Loucy (cell line): ENCODE data around the gene MYO5B.
A peak's percentile ranks its signal among the peaks of the same experiment; 100 is the strongest.
"Not testable (repeated sequence)": the region's sequence is repeated elsewhere in the genome, so short reads cannot be mapped to it uniquely, and the experiment has no call there.

ENCODE experiments used
- H2AFZ ChIP-seq: fragments of 200-600 bp; sonication (generic); 2 replicates; pipeline ENCODE4 v1.6.0; 2016; ENCODE audit warnings: antibody characterized with exemption, mild to moderate bottlenecking, low read length, moderate library complexity
- H3F3A ChIP-seq: fragments of 200-600 bp; 2 replicates; pipeline ENCODE4 v1.6.0; 2016; ENCODE audit warnings: antibody characterized with exemption, low read depth, mild to moderate bottlenecking
- H3K27me3 ChIP-seq: fragments of 200-600 bp; sonication (generic); 2 replicates; pipeline ENCODE4 v1.6.1; 2014; ENCODE audit warnings: low read length, mild to moderate bottlenecking; ENCODE audit not compliant: insufficient read depth, poor library complexity, severe bottlenecking
- H3K36me3 ChIP-seq: fragments of 200-600 bp; sonication (generic); 2 replicates; pipeline ENCODE4 v1.6.1; 2016; ENCODE audit warnings: low read length; ENCODE audit not compliant: insufficient read depth
- H3K4me1 ChIP-seq: fragments of 200-600 bp; sonication (generic); 2 replicates; pipeline ENCODE4 v1.5.1; 2014; ENCODE audit warnings: low read length, mild to moderate bottlenecking; ENCODE audit not compliant: insufficient read depth, poor library complexity, severe bottlenecking
- H3K4me2 ChIP-seq: fragments of 200-600 bp; sonication (generic); 2 replicates; pipeline ENCODE4 v1.6.0; 2014; ENCODE audit warnings: antibody characterized with exemption, low read length, low read depth, mild to moderate bottlenecking; ENCODE audit not compliant: poor library complexity, severe bottlenecking
- H3K4me3 ChIP-seq: fragments of 200-600 bp; sonication (generic); 2 replicates; pipeline ENCODE4 v1.5.1; 2014; ENCODE audit warnings: low read length, mild to moderate bottlenecking, mixed read lengths; ENCODE audit not compliant: poor library complexity, severe bottlenecking
- H3K79me2 ChIP-seq: fragments of 200-600 bp; sonication (generic); 2 replicates; pipeline ENCODE4 v1.6.1; 2014; ENCODE audit warnings: low read length; ENCODE audit not compliant: insufficient read depth
- H3K9ac ChIP-seq: fragments of 200-600 bp; sonication (generic); 2 replicates; pipeline ENCODE4 v1.6.0; 2014; ENCODE audit warnings: mild to moderate bottlenecking, low read depth, low read length, moderate library complexity; ENCODE audit not compliant: poor library complexity, severe bottlenecking
- H3K9me2 ChIP-seq: fragments of 200-600 bp; sonication (generic); replicated peaks from 2 replicates; pipeline ENCODE4 v1.6.1; 2016; ENCODE audit warnings: low read depth, low read length, mixed read lengths
- H3K9me3 ChIP-seq: fragments of 200-600 bp; sonication (generic); 2 replicates; pipeline ENCODE4 v1.6.1; 2014; ENCODE audit warnings: mild to moderate bottlenecking, antibody characterized with exemption, low read length, low read depth; ENCODE audit not compliant: insufficient read depth
- H4K20me1 ChIP-seq: fragments of 200-600 bp; sonication (generic); 2 replicates; pipeline ENCODE4 v1.6.0; 2014; ENCODE audit warnings: antibody characterized with exemption, low read length, mild to moderate bottlenecking; ENCODE audit not compliant: insufficient read depth, poor library complexity, severe bottlenecking
- EZH2phosphoT487 ChIP-seq: fragments of 200-600 bp; IDR thresholded peaks from 2 replicates; pipeline ENCODE4 v1.6.1; 2018; ENCODE audit warnings: antibody characterized with exemption, mild to moderate bottlenecking, moderate library complexity, borderline replicate concordance
- TF ChIP-seq, protein P1 (sequence below): fragments of 200-600 bp; sonication (generic); conservative IDR thresholded peaks from 2 replicates; pipeline ENCODE4 v1.5.1; 2014; ENCODE audit warnings: mild to moderate bottlenecking, antibody characterized with exemption, low read length

MYO5B gene

DNA sequence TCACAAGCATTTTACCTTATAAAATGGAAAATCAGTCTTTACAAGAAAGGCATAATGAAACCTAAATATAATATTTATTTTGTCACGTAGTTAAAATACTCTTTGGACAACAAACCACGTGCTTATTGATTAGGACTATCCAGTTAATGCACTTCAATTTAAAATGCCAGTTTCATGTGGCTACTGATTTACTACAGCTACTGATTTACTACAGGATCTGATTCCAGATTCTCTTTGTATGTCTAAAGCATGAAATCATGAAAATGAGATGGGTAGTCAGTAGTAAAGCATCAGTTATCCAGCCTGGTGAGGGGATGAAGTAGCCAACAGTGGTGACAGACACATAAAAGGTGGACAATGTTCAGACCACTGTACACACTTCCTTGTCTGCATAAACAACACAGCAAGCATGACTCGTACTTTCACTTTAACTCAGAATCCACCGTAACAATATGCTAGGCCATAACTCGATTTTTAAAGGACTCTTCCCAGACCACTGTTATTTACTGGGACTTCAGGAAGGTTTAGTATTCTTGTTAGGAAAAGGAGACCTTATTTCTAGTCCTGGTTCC is 406.5 kb downstream of the MYO5B start:
- no peaks in the 10 kb centered on the region for H3F3A ChIP-seq
- peak overlapping the region; percentile 37; the same call in 1 of the 2 replicates for H2AFZ ChIP-seq
- no peaks in the 10 kb centered on the region for H3K27me3 ChIP-seq
- H3K4me1 ChIP-seq, result peaks cover 6% of the 10 kb centered on the region
- no peaks in the 10 kb centered on the region for H4K20me1 ChIP-seq
- peaks cover 23% of the 10 kb centered on the region; the same call in 1 of the 2 replicates for H3K36me3 ChIP-seq
- no peaks in the 10 kb centered on the region for H3K79me2 ChIP-seq
- no peak overlapping the region for H3K4me2 ChIP-seq
- TF ChIP-seq, protein P1, sequence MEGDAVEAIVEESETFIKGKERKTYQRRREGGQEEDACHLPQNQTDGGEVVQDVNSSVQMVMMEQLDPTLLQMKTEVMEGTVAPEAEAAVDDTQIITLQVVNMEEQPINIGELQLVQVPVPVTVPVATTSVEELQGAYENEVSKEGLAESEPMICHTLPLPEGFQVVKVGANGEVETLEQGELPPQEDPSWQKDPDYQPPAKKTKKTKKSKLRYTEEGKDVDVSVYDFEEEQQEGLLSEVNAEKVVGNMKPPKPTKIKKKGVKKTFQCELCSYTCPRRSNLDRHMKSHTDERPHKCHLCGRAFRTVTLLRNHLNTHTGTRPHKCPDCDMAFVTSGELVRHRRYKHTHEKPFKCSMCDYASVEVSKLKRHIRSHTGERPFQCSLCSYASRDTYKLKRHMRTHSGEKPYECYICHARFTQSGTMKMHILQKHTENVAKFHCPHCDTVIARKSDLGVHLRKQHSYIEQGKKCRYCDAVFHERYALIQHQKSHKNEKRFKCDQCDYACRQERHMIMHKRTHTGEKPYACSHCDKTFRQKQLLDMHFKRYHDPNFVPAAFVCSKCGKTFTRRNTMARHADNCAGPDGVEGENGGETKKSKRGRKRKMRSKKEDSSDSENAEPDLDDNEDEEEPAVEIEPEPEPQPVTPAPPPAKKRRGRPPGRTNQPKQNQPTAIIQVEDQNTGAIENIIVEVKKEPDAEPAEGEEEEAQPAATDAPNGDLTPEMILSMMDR, result no peak
- TF ChIP-seq EZH2phosphoT487, result no peak
- no peaks in the 10 kb centered on the region for H3K9me2 ChIP-seq
- H3K9me3 ChIP-seq, result no peaks in the 10 kb centered on the region
- no peak overlapping the region for H3K9ac ChIP-seq
- no peak overlapping the region for H3K4me3 ChIP-seq

DNA sequence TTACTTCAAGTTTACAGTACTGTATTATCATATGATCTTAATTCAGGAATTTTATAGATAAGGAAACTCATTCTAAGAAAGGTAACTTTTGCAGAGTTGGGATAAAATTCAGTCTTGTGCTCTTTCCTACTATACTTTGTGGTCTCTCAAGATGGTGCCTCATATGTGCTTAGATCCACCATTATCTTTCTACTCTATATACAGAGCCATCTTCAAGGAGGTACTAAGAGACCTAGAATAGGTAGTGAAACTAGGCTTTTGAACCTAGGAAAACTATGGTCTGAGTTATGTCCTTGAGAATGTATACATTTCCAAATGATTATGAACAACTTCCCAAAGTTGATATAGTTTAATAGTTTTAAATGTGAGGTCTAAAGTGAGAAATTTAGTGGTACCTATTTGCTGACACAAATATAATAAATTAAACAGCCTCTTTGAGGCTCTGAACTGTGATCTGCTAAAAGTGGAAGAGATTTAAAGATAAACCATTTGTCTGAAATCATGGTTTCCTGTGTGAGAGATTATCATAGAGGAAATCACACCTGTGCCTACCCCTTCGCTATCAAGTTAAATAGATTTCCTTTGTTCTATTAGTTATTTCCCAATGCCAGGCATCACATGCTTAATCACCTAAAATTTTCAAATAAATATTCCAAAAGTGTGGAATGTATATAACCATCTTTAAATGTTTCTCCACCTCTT is 408.8 kb downstream of the MYO5B start:
- TF ChIP-seq, protein P1, result no peak
- no peak for TF ChIP-seq EZH2phosphoT487
- peaks cover 6% of the 10 kb centered on the region for H3K4me1 ChIP-seq
- peaks cover 18% of the 10 kb centered on the region; the same call in 1 of the 2 replicates for H3K36me3 ChIP-seq
- H3K9me2 ChIP-seq, result no peaks in the 10 kb centered on the region
- no peaks in the 10 kb centered on the region for H3K9me3 ChIP-seq
- H3K79me2 ChIP-seq, result no peaks in the 10 kb centered on the region
- no peak overlapping the region for H3K4me3 ChIP-seq
- H3K9ac ChIP-seq, result no peak overlapping the region
- H4K20me1 ChIP-seq, result no peaks in the 10 kb centered on the region
- H3K27me3 ChIP-seq, result no peaks in the 10 kb centered on the region
- no peaks in the 10 kb centered on the region for H3F3A ChIP-seq
- H3K4me2 ChIP-seq, result no peak overlapping the region
- no peak overlapping the region for H2AFZ ChIP-seq

DNA sequence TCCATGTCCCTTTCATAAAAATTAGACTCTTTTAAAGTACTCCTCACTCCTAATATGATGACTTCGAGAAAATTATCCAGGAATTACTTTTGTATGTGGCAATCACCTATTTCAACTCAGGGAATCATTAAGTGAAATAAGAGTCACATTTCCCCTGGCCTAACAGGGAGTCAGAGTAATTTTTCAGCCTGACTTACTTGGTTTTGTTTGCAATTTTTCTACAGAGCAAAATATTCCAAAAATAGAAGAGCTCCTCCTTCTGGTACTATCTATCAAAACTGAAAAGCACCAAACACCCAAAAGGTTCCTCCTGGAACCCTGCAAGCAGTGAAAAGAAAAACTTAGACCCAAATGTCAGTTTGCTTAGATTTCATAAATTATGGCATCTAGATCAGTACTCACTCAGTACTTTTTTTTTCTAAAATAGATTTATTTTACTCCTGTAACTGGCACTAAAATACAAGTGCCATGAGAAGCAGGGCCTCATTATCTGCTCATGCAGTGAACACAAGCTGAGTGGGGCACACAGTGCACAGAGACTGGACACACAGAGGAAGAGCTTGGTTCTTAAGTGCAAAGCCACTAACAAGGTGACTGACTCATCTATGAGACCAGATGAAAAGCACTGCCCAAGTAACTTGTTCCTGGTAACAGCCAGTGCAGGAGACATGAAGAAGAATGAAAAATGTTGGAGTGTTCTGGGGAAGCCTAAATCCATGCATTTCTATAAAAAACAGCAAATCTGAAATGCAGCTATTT is 410.3 kb downstream of the MYO5B start:
- H3F3A ChIP-seq, result no peaks in the 10 kb centered on the region
- H3K9me2 ChIP-seq, result no peaks in the 10 kb centered on the region
- H3K9ac ChIP-seq, result no peak overlapping the region
- H3K36me3 ChIP-seq, result peaks cover 7% of the 10 kb centered on the region; the same call in 1 of the 2 replicates
- H3K4me1 ChIP-seq, result peaks cover 6% of the 10 kb centered on the region
- TF ChIP-seq, protein P1, result peak; percentile 37
- TF ChIP-seq EZH2phosphoT487, result no peak
- H3K27me3 ChIP-seq, result no peaks in the 10 kb centered on the region
- no peak overlapping the region for H2AFZ ChIP-seq
- no peak overlapping the region for H3K4me3 ChIP-seq
- H4K20me1 ChIP-seq, result no peaks in the 10 kb centered on the region
- no peak overlapping the region for H3K4me2 ChIP-seq
- no peaks in the 10 kb centered on the region for H3K9me3 ChIP-seq
- H3K79me2 ChIP-seq, result no peaks in the 10 kb centered on the region

DNA sequence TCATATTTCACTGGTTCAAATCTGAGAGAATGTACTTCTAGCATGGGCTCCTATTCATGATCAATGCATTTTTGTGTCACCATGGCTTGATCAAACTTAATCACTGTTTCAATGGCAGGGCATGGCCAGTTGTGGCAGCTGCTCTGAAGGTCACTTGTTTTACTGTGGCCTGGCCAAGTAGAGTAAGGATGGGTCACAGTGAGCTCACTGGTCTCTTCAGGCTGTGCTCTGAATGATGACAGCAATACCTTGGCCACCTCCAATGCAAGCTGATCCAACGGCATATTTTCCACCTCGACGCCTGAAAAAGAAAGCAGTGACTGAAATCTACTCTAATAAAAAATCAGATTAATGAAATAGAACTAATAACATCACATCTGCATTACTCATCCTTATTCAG is 411.3 kb downstream of the MYO5B start:
- not testable (repeated sequence) for H4K20me1 ChIP-seq, H2AFZ ChIP-seq, H3K9me3 ChIP-seq, H3K79me2 ChIP-seq, H3K9me2 ChIP-seq, H3K9ac ChIP-seq, H3F3A ChIP-seq, H3K4me2 ChIP-seq, H3K4me3 ChIP-seq, H3K4me1 ChIP-seq, H3K27me3 ChIP-seq, H3K36me3 ChIP-seq
